ENCODE data around the gene PNPLA1.

DNA sequence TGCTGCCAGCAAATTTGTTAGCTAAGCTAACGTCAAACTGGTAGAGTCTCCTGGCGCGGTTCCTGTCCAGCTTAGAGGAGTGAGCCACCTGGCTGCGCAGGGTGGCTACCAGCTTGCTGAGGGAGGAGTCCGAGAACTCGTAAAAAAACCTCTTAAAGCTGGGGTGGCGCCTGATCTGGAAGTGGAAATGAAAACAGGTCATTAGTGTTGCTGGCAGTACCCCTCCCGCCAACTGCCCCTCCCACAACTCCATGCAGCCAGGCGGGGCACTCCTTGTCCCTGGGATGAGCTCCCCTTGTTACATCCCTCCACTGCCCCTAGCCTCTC lies 49.5 kb downstream of the PNPLA1 start:
- TF ChIP-seq EZH2 (optimal IDR thresholded peaks at IDR 0.05; ENCODE audit: low read depth, low read length) (no peak), EZH2phosphoT487 (IDR thresholded peaks at IDR 0.05; ENCODE audit: low read length) (no peak)
- TF ChIP-seq, protein P1, sequence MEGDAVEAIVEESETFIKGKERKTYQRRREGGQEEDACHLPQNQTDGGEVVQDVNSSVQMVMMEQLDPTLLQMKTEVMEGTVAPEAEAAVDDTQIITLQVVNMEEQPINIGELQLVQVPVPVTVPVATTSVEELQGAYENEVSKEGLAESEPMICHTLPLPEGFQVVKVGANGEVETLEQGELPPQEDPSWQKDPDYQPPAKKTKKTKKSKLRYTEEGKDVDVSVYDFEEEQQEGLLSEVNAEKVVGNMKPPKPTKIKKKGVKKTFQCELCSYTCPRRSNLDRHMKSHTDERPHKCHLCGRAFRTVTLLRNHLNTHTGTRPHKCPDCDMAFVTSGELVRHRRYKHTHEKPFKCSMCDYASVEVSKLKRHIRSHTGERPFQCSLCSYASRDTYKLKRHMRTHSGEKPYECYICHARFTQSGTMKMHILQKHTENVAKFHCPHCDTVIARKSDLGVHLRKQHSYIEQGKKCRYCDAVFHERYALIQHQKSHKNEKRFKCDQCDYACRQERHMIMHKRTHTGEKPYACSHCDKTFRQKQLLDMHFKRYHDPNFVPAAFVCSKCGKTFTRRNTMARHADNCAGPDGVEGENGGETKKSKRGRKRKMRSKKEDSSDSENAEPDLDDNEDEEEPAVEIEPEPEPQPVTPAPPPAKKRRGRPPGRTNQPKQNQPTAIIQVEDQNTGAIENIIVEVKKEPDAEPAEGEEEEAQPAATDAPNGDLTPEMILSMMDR (IDR thresholded peaks at IDR 0.05; ENCODE audit: low read length): peak; percentile 15; the same call in 1 of the 2 replicates
